Duodenal mucosa (tissue), 2 donors: Measurements from ENCODE around the gene APRT.
A peak's percentile ranks its signal among the peaks of the same experiment; 100 is the strongest.

Experiments used
- H3K27ac ChIP-seq: one replicate; pipeline ENCODE4 v1.7.0; 2013; ENCODE audit warnings: low read depth, low read length
- H3K27me3 ChIP-seq, 2 donors: one replicate each; pipeline ENCODE4 v1.7.0; 2013; ENCODE audit warnings: low read length in 2 of 2, control low read depth in 1 of 2; ENCODE audit not compliant: insufficient read depth in 2 of 2, control insufficient read depth in 1 of 2
- H3K36me3 ChIP-seq, 2 donors: one replicate each; pipeline ENCODE4 v1.7.0; 2013; ENCODE audit warnings: low read length in 2 of 2, control low read depth in 1 of 2; ENCODE audit not compliant: insufficient read depth in 2 of 2, control insufficient read depth in 1 of 2
- H3K4me1 ChIP-seq, 2 donors: one replicate each; pipeline ENCODE4 v1.7.0; 2013; ENCODE audit warnings: low read length in 2 of 2, control low read depth in 1 of 2; ENCODE audit not compliant: insufficient read depth in 2 of 2, control insufficient read depth in 1 of 2
- H3K4me3 ChIP-seq, 2 donors: one replicate each; pipeline ENCODE4 v1.7.0; 2013; ENCODE audit warnings: low read length in 2 of 2, low read depth in 1 of 2
- H3K9ac ChIP-seq, 2 donors: one replicate each; pipeline ENCODE4 v1.7.0; 2013; ENCODE audit warnings: low read length in 2 of 2, low read depth in 1 of 2
- H3K9me3 ChIP-seq, 2 donors: one replicate each; pipeline ENCODE4 v1.7.0; 2013; ENCODE audit warnings: low read length in 2 of 2, control low read depth in 1 of 2; ENCODE audit not compliant: control insufficient read depth in 1 of 2

The APRT gene

DNA sequence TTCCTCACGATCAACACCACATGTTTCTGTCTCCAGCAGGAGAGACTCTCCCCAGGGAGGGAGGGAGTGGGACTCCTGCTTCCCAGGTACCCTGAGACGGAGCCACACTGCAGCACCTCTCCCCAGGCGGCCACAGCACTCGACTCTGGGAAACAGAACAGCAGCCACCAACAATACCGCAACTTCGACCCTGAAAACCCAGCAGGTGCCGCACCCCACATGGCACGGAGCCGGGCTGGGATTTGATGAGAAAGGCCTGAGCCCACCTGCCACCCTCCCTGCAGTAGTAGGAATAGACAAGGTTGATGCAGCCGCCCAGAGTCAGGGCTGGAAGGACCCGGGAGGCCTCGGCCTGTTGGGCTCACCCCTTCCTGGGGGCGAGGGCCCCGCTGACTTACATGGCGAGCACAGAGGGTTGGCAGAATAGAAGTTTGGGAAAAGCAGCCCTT lies 30.6 kb upstream of the APRT start:
- Histone ChIP-seq H3K27ac (no peak overlapping the region), H3K9me3 (no peaks in the 10 kb centered on the region), H3K4me1 (no peaks in the 10 kb centered on the region), H3K36me3 (peaks cover 0 to 30% of the 10 kb centered on the region in 2 donors), H3K4me3 (no peak overlapping the region), H3K27me3 (no peaks in the 10 kb centered on the region), H3K9ac (no peak overlapping the region)

GRCh38 chr16:88841521-88842307 lies 30.0 kb upstream of the APRT start:
- Histone ChIP-seq H3K9ac (no peak overlapping the region), H3K27ac (no peak overlapping the region), H3K4me1 (no peaks in the 10 kb centered on the region), H3K9me3 (no peaks in the 10 kb centered on the region), H3K36me3 (peaks cover 0 to 30% of the 10 kb centered on the region in 2 donors), H3K4me3 (no peak overlapping the region), H3K27me3 (no peaks in the 10 kb centered on the region)

DNA sequence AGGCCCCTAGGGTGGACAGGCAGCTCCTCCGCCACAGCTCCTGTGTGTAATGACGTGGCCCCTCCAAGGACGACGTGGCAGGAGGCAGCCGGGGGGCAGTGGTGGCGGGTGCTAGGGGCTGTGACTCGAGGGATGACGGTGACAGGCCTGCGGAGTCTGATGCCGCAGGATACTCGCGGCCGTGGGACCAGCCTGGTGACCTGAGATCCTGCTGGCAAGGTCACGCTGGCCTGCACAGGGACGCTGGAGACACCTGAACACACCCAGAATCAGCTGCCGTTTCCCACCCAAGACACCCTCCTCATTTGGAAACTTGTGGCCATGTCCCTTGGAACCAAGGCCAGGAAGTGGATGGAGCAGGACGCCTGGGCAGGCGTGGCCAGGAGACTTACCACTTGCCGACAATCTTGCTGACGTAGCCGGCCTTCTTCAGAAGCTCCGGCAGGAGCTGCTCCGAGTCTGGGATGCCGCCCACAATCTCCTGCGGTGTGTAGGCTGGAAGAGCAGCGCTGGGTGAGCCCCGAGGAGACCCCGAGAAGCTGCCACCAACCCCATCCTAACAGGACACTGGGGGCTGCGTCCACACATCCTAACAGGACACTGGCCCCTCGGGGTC lies 29.0 kb upstream of the APRT start:
- Histone ChIP-seq H3K36me3 (peaks cover 0 to 30% of the 10 kb centered on the region in 2 donors), H3K9me3 (no peaks in the 10 kb centered on the region), H3K4me3 (no peak overlapping the region), H3K9ac (no peak overlapping the region), H3K27me3 (no peaks in the 10 kb centered on the region), H3K27ac (no peak overlapping the region), H3K4me1 (no peaks in the 10 kb centered on the region)

GRCh38 chr16:88839745-88840599 lies 28.2 kb upstream of the APRT start:
- no peak overlapping the region for H3K9ac ChIP-seq
- no peaks in the 10 kb centered on the region for H3K27me3 ChIP-seq
- no peaks in the 10 kb centered on the region for H3K4me1 ChIP-seq
- H3K36me3 ChIP-seq = peaks cover 0 to 38% of the 10 kb centered on the region in 2 donors
- H3K4me3 ChIP-seq = no peak overlapping the region
- H3K9me3 ChIP-seq = no peaks in the 10 kb centered on the region
- no peak overlapping the region for H3K27ac ChIP-seq

DNA sequence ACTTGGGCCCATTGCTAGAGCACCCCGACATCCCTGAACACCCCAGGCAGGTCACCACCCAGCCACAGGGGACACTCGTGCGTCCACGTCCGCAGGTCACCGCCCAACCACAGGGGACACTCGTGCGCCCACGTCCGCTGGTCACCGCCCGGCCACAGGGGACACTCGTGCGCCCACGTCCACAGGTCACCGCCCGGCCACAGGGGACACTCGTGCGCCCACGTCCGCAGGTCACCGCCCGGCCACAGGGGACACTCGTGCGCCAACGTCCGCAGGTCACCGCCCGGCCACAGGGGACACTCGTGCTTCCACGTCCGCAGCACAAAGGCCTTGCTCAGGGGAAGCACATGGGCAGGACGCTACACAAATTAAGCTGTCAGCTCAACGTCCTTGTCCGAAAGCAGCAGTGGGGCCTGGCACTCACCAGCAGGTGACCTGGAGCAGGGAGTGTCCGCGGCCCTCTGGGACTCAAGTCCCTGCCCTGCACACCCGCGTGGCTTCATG lies 27.4 kb upstream of the APRT start:
- Histone ChIP-seq H3K9me3 (no peaks in the 10 kb centered on the region), H3K4me1 (no peaks in the 10 kb centered on the region), H3K36me3 (peaks cover 0 to 40% of the 10 kb centered on the region in 2 donors), H3K27ac (no peak overlapping the region), H3K9ac (no peak overlapping the region), H3K27me3 (no peaks in the 10 kb centered on the region), H3K4me3 (no peak overlapping the region)

- Histone ChIP-seq H3K27ac (no peak overlapping the region), H3K4me3 (no peak overlapping the region), H3K36me3 (peaks cover 0 to 40% of the 10 kb centered on the region in 2 donors), H3K9me3 (no peaks in the 10 kb centered on the region), H3K4me1 (no peaks in the 10 kb centered on the region), H3K27me3 (no peaks in the 10 kb centered on the region), H3K9ac (no peak overlapping the region)
These were observed 26.8 kb upstream of the APRT start for GRCh38 chr16:88838566-88838965.

GRCh38 chr16:88837806-88838205 lies 26.1 kb upstream of the APRT start:
- H3K4me3 ChIP-seq = no peak overlapping the region
- no peaks in the 10 kb centered on the region for H3K4me1 ChIP-seq
- peaks cover 0 to 38% of the 10 kb centered on the region in 2 donors for H3K36me3 ChIP-seq
- no peaks in the 10 kb centered on the region for H3K9me3 ChIP-seq
- no peak overlapping the region for H3K9ac ChIP-seq
- no peaks in the 10 kb centered on the region for H3K27me3 ChIP-seq
- H3K27ac ChIP-seq = no peak overlapping the region

DNA sequence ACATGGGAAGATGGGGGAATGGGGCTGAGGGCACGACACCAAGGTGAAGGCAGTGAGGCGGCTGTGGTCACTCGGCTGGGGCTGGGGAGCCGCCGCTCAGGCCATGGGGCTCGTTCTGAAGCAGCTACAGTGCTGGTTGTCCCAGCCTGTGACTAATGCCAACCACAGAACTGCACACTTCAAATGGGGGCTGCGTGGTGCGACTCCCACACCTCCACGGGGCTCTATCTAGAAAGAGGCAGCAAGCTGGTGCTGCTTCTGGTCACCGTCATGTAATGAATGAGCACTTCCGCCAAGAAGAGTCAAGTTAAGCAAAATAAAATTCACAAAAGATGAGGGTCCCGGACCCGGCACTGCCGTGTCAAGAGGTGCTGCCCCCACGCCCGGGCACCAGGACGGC lies 25.1 kb upstream of the APRT start:
- Histone ChIP-seq H3K4me1 (no peaks in the 10 kb centered on the region), H3K27ac (no peak overlapping the region), H3K9ac (no peak overlapping the region), H3K9me3 (no peaks in the 10 kb centered on the region), H3K4me3 (no peak overlapping the region), H3K27me3 (no peaks in the 10 kb centered on the region), H3K36me3 (peaks cover 0 to 36% of the 10 kb centered on the region in 2 donors)

DNA sequence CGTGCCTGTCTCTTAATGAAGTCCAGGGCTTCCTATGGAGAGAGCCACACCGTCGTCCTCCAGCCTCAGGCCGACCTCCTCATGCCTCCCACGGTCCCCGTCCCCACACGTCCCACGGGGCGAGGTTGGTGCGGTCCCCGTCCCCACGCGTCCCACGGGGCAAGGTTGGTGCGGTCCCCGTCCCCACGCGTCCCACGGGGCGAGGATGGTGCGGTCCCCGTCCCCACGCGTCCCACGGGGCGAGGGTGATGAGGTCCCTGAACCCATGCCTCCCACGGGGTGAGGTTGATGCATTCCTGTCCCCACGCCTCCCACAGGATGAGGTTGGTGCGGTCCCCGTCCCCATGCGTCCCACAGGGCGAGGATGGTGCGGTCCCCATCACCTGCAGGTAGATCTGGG lies 24.1 kb upstream of the APRT start:
- Histone ChIP-seq H3K27ac (no peak overlapping the region), H3K27me3 (no peaks in the 10 kb centered on the region), H3K36me3 (peaks cover 0 to 35% of the 10 kb centered on the region in 2 donors), H3K4me1 (no peaks in the 10 kb centered on the region), H3K9me3 (no peaks in the 10 kb centered on the region), H3K4me3 (no peak overlapping the region), H3K9ac (no peak overlapping the region)

DNA sequence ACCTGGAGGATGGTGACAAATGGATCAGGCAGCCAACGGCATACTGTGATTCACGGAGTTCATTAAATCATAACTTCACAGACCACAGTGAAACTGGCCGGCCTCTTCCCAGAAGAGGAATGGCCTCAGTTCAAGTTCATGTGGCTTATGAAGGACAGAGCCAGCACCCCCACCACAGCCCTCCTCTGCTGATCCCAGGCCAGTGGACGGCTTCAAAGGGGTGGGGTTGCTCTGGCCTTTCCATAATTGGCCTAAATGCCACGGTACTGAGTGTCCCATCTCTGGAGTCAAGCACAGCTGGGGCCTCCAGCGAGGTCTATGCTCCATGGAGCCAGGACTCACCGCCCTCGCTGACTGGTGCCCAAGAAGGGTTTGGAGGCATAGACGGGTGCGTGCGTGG lies 23.7 kb upstream of the APRT start:
- Histone ChIP-seq H3K4me3 (peak overlapping the region in 1 of 2 donors; percentile 13), H3K9ac (no peak overlapping the region), H3K27me3 (no peaks in the 10 kb centered on the region), H3K36me3 (peaks cover 0 to 31% of the 10 kb centered on the region in 2 donors), H3K9me3 (no peaks in the 10 kb centered on the region), H3K4me1 (no peaks in the 10 kb centered on the region), H3K27ac (no peak overlapping the region)
